Femur (tissue), 1 donor: ENCODE results near the gene PRPSAP2.
"Not testable (repeated sequence)": the region's sequence is repeated elsewhere in the genome, so short reads cannot be mapped to it uniquely, and the experiment has no call there.

Experiments used
- DNase-seq: peaks from one replicate; pipeline ENCODE4 v3.0.0-alpha.2; 2017

PRPSAP2 gene

GRCh38 chr17:18857864-18858566, at the start of gene PRPSAP2:
Gene PRPSAP2 (plus strand): TSS chr17:18858131. CDS start chr17:18865834, 7,703 bp downstream.
- DNase-seq = peak; percentile 97

GRCh38 chr17:18815924-18816323, 42.0 kb upstream of the PRPSAP2 start:
- not testable (repeated sequence) for DNase-seq

GRCh38 chr17:18816489-18817371, 41.2 kb upstream of the PRPSAP2 start:
- DNase-seq = peak; percentile 26

GRCh38 chr17:18821430-18821829, 36.5 kb upstream of the PRPSAP2 start:
- DNase-seq = not testable (repeated sequence)

- not testable (repeated sequence) for DNase-seq
These were observed 30.3 kb upstream of the PRPSAP2 start for GRCh38 chr17:18827613-18828012.

- DNase-seq = no peak
These were observed 9.4 kb upstream of the PRPSAP2 start for GRCh38 chr17:18848501-18848900.

GRCh38 chr17:18850679-18851078, 7.3 kb upstream of the PRPSAP2 start:
- DNase-seq = no peak

- no peak for DNase-seq
These were observed 6.7 kb upstream of the PRPSAP2 start for GRCh38 chr17:18851201-18851600.

GRCh38 chr17:18854956-18855355, 3.0 kb upstream of the PRPSAP2 start:
- no peak for DNase-seq

GRCh38 chr17:18855831-18856569, 1.9 kb upstream of the PRPSAP2 start:
- peak; percentile 98 for DNase-seq

- no peak for DNase-seq
These were observed 1.4 kb upstream of the PRPSAP2 start for GRCh38 chr17:18856570-18856915.

- DNase-seq = no peak
These were observed 775 bp downstream of the PRPSAP2 start for GRCh38 chr17:18858567-18859245.

- DNase-seq = no peak
These were observed 1.3 kb downstream of the PRPSAP2 start for GRCh38 chr17:18859256-18859655.

GRCh38 chr17:18860161-18860972, 2.4 kb downstream of the PRPSAP2 start:
- no peak for DNase-seq

- no peak for DNase-seq
These were observed 4.1 kb downstream of the PRPSAP2 start for GRCh38 chr17:18862011-18862410.

- DNase-seq = not testable (repeated sequence)
These were observed 7.1 kb downstream of the PRPSAP2 start for GRCh38 chr17:18864996-18865395.

GRCh38 chr17:18866866-18867813, 9.2 kb downstream of the PRPSAP2 start:
- DNase-seq = no peak

- no peak for DNase-seq
These were observed 19.2 kb downstream of the PRPSAP2 start for GRCh38 chr17:18877104-18877645.

- no peak for DNase-seq
These were observed 30.9 kb downstream of the PRPSAP2 start for GRCh38 chr17:18888766-18889290.

GRCh38 chr17:18889658-18890057, 31.7 kb downstream of the PRPSAP2 start:
- DNase-seq = no peak
